Ovary (tissue), 9 donors: ENCODE measurements around the gene UGT1A4. TPM values are rescaled to one million over a fixed set of nuclear protein-coding genes. Genes with fewer than 3 reads are reported as not detected.

Source experiments
- DNase-seq, 5 donors: peaks; one replicate each; pipeline ENCODE4 v3.0.0-alpha.2; 2019 to 2020
- H3K27ac ChIP-seq, 2 donors: fragments of 200-600 bp; one replicate each; pipeline versions ENCODE4 v1.5.1 to v1.8.0; 2019 to 2022
- H3K27me3 ChIP-seq: fragments of 200-600 bp; one replicate; pipeline ENCODE4 v1.8.0; 2022
- H3K36me3 ChIP-seq: fragments of 200-600 bp; sonication (generic); one replicate; pipeline ENCODE4 v1.5.1; 2019
- H3K4me1 ChIP-seq: one replicate; pipeline ENCODE4 v1.8.1; 2013; ENCODE audit warnings: mild to moderate bottlenecking, moderate library complexity; ENCODE audit not compliant: insufficient read depth
- H3K4me3 ChIP-seq: fragments of 200-600 bp; sonication (generic); one replicate; pipeline ENCODE4 v1.5.1; 2017
- H3K9me3 ChIP-seq, 2 donors: fragments of 200-600 bp in 1 of 2; sonication (generic) in 1 of 2; one replicate each; pipeline versions ENCODE4 v1.5.1 to v1.8.1; 2013 to 2019; ENCODE audit warnings: mild to moderate bottlenecking in 1 of 2, moderate library complexity in 1 of 2
- CTCF ChIP-seq, 3 donors: fragments of 450-650 bp in 2 of 3; fragments of 200-600 bp in 1 of 3; IDR thresholded peaks; one replicate each; pipeline versions ENCODE4 v1.5.1 to v1.8.0; 2016 to 2022; ENCODE audit warnings: antibody characterized with exemption in 3 of 3, mild to moderate bottlenecking in 1 of 3
- EP300 ChIP-seq: sonication (generic); formaldehyde crosslinking; IDR thresholded peaks from one replicate; pipeline ENCODE4 v1.6.1; 2017; ENCODE audit warnings: antibody characterized with exemption
- POLR2A ChIP-seq: fragments of 450-650 bp; IDR thresholded peaks from one replicate; pipeline ENCODE4 v1.6.1; 2017; ENCODE audit warnings: antibody characterized with exemption, mild to moderate bottlenecking, moderate library complexity
- WGBS, 3 donors: extraction: QIAGEN DNeasy Blood & Tissue Kit in 1 of 3; methylation state at CpG; one replicate each; pipeline versions ENCODE4 v1.1.5 to v1.1.7; 2013 to 2017; 5-methylcytosine and 5-hydroxymethylcytosine counted together
- intact Hi-C, 4 donors: fragments of 100-400 bp; cut with DNase I; formaldehyde crosslinking; loops; one replicate each; pipeline versions ENCODE4 v1.11.0 to v1.15.1; 2022 to 2023
- polyA plus RNA-seq, 2 donors: library from polyadenylated mRNA; stranded (reverse); fragments of 200-250 nt in 1 of 2; fragments of 350-450 nt in 1 of 2; fragmentation: Illumina TruSeq in 1 of 2; extraction: RNeasy Lipid Tissue Mini Kit (QIAGEN cat#74804) in 1 of 2; gene quantifications; one replicate each; pipeline ENCODE4 v1.2.3, GENCODE V29; 2013 to 2014
- total RNA-seq, 7 donors: library from RNA; depleted of rRNA in 2 of 7; stranded (reverse); fragments of >200 nt in 2 of 7; fragmentation: NEBNext Ultra II Directional in 3 of 7; extraction: Animal tissue kit (Norgen Biotek cat#: 25700) in 3 of 7; gene quantifications; one replicate each; pipeline versions ENCODE4 v1.1.0 to v1.2.4, GENCODE V29; 2016 to 2023
- donor health status: DM: no; HTN: no; CAD: no; lungs with moderate emphysema.
- donor health status: DM: no; HTN: no; CAD: no.
- donor health status: Bipolar disorder and iron deficiency.
- donor health status: DM: yes; HTN: yes; CAD: no.
- donor health status: DM: no; HTN: no; CAD: no.
- donor health status: DM: yes; HTN: yes; CAD: no.

The UGT1A4 gene
- total and polyA plus RNA-seq, 9 donors = 0.11 to 0.36 TPM; not detected in 7

GRCh38 chr2:233799716-233800115, 81.2 kb downstream of the UGT1A4 start:
- DNase-seq = peak in 2 of 5 donors; percentile 3 to 7
- intact Hi-C loops = no loop called here
- TF ChIP-seq EP300 (no peak), CTCF (IDR thresholded peaks at IDR 0.05) (no peak), POLR2A (no peak)

DNA sequence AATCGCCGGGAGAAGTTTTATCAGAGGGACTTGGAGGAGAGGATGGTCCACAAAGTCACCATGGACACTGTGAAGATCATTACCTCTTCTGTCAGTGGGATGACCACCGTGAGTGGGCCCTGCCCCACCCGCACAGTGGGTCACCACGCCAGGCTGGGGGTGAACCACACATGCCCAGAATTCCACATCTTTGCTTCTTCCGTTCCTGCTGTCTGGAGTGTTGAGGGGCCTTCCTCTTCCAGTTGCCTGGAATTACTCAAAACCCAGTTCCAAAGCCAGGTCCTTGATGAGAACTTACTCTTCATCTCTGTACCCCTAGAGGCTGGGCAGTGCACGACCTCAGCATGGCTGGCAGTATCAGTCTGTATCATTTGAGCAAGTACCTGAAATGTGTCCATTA, 81.7 kb downstream of the UGT1A4 start:
- Histone ChIP-seq H3K27ac (no peak overlapping the region), H3K27me3 (no peaks in the 10 kb centered on the region), H3K4me3 (no peak overlapping the region), H3K4me1 (no peaks in the 10 kb centered on the region), H3K36me3 (no peaks in the 10 kb centered on the region), H3K9me3 (no peaks in the 10 kb centered on the region)
- 71 to 79% (median 78%) methylated on average over 7 of the region's 7 CpGs for WGBS, 3 donors
- peak in 1 of 5 donors; percentile 9 for DNase-seq
- no peak for TF ChIP-seq POLR2A
- no peak for TF ChIP-seq EP300
- TF ChIP-seq CTCF (IDR thresholded peaks at IDR 0.05) = no peak
- intact Hi-C loops = no loop called here

More at GRCh38 chr2:233799716-233800115, 81.2 kb downstream of the UGT1A4 start:
- no peaks in the 10 kb centered on the region for H3K27me3 ChIP-seq
- no peak overlapping the region for H3K4me3 ChIP-seq
- H3K4me1 ChIP-seq = no peaks in the 10 kb centered on the region
- no peaks in the 10 kb centered on the region for H3K36me3 ChIP-seq
- 39 to 82% (median 42%) methylated on average over 5 of the region's 5 CpGs for WGBS, 3 donors
- H3K9me3 ChIP-seq = no peaks in the 10 kb centered on the region
- no peak overlapping the region for H3K27ac ChIP-seq

GRCh38 chr2:233801357-233802131, 83.0 kb downstream of the UGT1A4 start:
- Histone ChIP-seq H3K4me3 (no peak overlapping the region), H3K4me1 (no peaks in the 10 kb centered on the region), H3K27me3 (no peaks in the 10 kb centered on the region), H3K27ac (no peak overlapping the region), H3K9me3 (no peaks in the 10 kb centered on the region), H3K36me3 (no peaks in the 10 kb centered on the region)
- TF ChIP-seq POLR2A (no peak), CTCF (IDR thresholded peaks at IDR 0.05) (no peak), EP300 (no peak)
- intact Hi-C loops = no loop called here
- DNase-seq = peak in 2 of 5 donors; percentile 3 to 7
- whole genome bisulfite sequencing, 3 donors = 74 to 79% (median 77%) methylated on average over 9 of the region's 9 CpGs

GRCh38 chr2:233802132-233802815, 83.7 kb downstream of the UGT1A4 start:
- TF ChIP-seq EP300 = no peak
- no peak for TF ChIP-seq POLR2A
- no peak for TF ChIP-seq CTCF (IDR thresholded peaks at IDR 0.05)
- DNase-seq = peak in 1 of 5 donors; percentile 17
- Histone ChIP-seq H3K4me3 (no peak overlapping the region), H3K36me3 (no peaks in the 10 kb centered on the region), H3K27ac (no peak overlapping the region), H3K4me1 (no peaks in the 10 kb centered on the region), H3K27me3 (no peaks in the 10 kb centered on the region), H3K9me3 (no peaks in the 10 kb centered on the region)
- WGBS, 3 donors = 46 to 70% (median 61%) methylated on average over 3 of the region's 3 CpGs
- intact Hi-C loops = no loop called here
